ENCODE data around the gene LPA.

The LPA gene

DNA sequence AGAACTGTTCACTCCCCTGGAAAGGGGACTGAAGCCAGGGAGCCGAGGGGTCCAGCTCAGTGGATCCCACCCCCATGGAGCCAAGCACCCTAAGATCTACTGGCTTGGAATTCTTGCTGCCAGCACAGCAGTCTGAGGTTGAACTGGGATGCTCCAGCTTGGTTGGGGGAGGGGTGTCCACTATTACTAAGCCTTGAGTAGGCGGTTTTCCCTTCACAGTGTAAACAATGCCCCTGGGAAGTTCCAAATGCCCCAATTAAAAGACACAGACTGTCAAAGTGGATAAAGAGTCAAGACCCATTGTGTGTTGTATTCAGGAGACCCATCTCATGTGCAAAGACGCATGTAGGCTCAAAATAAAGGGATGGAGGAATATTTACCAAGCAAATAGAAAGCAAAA lies 150.2 kb downstream of the LPA start:
- no peak for FAIRE-seq

- FAIRE-seq, result no peak
Measured at GRCh38 chr6:160510976-160511617, 153.0 kb downstream of the LPA start.

- FAIRE-seq, result no peak
Measured at GRCh38 chr6:160510199-160510598, 153.9 kb downstream of the LPA start.

DNA sequence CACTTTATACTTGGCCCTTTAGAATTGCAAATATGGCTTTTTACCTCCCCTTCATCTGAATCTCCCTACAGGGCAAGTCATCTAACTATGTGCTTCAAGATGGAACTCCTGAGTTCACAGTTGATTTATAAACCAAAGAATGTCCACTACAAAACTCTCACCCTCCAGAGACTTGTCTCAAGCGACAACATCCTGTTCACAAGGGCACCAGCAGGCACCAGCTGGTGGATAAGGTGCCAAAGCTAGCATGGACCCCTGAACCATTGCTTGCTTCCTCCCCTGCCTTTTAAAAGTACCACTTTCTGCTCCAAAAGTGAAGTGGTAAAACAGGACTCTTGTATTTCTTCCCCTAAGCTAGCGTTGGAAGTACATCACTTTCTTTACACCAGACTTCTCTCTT lies 154.5 kb downstream of the LPA start:
- no peak for FAIRE-seq

- no peak for FAIRE-seq
Measured at GRCh38 chr6:160508599-160508998, 155.5 kb downstream of the LPA start.

- no peak for FAIRE-seq
Measured at GRCh38 chr6:160507420-160507819, 156.7 kb downstream of the LPA start.

DNA sequence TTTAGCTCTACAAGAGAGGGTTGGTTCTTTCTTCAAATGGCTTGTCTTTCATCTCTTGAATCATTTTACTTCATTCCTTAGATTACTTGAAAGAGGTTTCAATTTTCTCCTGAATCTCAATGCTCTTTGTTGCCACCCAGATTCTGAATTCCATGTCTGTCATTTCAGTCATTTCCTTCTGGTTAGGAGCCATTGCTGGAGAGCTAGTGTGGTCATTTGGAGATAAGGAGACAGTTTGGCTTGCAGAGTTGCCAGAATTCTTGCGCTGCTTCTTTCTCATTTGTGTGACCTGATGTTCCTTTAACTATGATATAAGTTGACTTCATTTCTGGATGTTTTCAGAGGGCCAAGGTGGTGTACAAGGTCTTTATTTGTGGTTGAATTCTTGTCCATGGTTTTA lies 158.1 kb downstream of the LPA start:
- no peak for FAIRE-seq

DNA sequence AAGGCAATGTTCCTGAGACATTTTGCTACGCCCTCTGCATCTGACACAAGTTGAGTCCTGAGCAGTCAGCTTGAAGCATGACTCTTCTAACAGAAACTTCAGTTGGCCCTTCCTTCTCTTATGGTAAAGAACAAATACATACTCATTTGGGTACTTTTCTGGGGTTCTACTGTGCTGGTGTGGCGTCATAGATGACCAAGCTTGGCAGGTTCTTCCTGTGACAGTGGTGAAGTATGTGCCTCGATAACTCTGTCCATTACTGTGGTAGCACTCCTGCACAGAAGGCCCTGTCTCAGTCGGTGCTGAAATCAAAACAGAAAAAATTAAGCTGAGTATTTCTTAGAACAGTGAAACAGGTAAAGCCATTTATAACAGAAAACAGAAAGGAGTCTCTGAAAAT lies 163.4 kb downstream of the LPA start:
- FAIRE-seq, result no peak

- FAIRE-seq, result no peak
Measured at GRCh38 chr6:160494576-160494975, 169.5 kb downstream of the LPA start.

DNA sequence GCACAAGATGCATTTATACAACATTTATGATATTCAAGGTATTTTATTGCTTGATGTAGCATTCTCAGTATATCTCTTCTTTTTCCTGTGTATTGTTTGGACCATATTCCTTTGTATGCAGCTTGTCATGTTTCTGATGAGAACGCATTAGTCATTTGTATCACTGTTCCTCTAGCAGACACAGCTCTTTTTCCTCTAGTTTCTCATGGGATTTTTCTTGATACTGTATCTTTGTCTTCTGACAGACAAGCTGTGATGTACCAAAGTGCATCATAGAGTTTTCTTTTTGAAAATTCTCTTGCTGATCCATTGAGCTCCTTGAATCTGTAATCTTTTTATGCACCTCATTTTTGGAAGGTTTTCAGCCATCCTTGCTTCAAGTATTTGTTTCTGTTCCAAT lies 175.0 kb downstream of the LPA start:
- no peak for FAIRE-seq

- no peak for FAIRE-seq
Measured at GRCh38 chr6:160487116-160487515, 177.0 kb downstream of the LPA start.

Data from A204.1 (cell line).